Omental fat pad (tissue), 4 donors: ENCODE data around the gene FCRLA. TPM values are rescaled to one million over a fixed set of nuclear protein-coding genes. Genes with fewer than 3 reads are reported as not detected.
"Not testable (repeated sequence)": the region's sequence is repeated elsewhere in the genome, so short reads cannot be mapped to it uniquely, and the experiment has no call there.

Experiments
- ATAC-seq: fragments of 150-250 bp; one replicate; pipeline ENCODE4 v1.9.1; 2016; ENCODE audit warnings: mild to moderate bottlenecking, moderate library complexity; ENCODE audit not compliant: low FRiP score
- DNase-seq: peaks from one replicate; pipeline ENCODE4 v3.0.0-alpha.2; 2019; ENCODE audit warnings: low spot score
- total RNA-seq, 4 donors: library from RNA; depleted of rRNA; stranded (reverse); fragments of >200 nt; gene quantifications; one replicate each; pipeline ENCODE4 v1.1.0, GENCODE V29; 2016
- TF ChIP-seq, protein P1 (sequence below), 3 donors: fragments of 450-650 bp; IDR thresholded peaks; one replicate each; pipeline ENCODE4 v1.5.1; 2016 to 2017; ENCODE audit warnings: antibody characterized with exemption in 3 of 3, mild to moderate bottlenecking in 3 of 3, moderate library complexity in 2 of 3

The FCRLA gene
- total RNA-seq, 4 donors from 2014 or later = 0.48 to 0.84 TPM; not detected in 2

DNA sequence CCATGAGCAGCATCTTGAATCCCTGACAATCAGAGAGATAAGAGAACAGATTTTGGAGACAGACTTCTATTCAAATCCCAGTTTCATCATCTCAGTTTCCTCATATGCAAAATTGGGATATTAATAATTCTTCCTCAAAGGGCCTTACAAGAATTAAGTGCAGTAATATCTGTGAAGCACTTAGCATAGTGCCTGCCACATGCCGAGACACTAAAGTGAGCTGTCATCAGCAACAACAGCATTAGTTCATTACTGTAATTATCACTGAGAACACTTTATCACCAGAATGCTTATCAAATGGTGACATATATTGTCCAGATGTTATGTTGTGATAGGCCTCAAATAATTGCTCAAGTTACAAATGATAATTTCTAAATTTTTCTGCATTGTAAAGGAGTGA is 13.4 kb downstream of the FCRLA start:
- TF ChIP-seq, protein P1, sequence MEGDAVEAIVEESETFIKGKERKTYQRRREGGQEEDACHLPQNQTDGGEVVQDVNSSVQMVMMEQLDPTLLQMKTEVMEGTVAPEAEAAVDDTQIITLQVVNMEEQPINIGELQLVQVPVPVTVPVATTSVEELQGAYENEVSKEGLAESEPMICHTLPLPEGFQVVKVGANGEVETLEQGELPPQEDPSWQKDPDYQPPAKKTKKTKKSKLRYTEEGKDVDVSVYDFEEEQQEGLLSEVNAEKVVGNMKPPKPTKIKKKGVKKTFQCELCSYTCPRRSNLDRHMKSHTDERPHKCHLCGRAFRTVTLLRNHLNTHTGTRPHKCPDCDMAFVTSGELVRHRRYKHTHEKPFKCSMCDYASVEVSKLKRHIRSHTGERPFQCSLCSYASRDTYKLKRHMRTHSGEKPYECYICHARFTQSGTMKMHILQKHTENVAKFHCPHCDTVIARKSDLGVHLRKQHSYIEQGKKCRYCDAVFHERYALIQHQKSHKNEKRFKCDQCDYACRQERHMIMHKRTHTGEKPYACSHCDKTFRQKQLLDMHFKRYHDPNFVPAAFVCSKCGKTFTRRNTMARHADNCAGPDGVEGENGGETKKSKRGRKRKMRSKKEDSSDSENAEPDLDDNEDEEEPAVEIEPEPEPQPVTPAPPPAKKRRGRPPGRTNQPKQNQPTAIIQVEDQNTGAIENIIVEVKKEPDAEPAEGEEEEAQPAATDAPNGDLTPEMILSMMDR (IDR thresholded peaks at IDR 0.05) = no peak
- no peak for DNase-seq
- ATAC-seq = no peak

GRCh38 chr1:161720956-161721737 is 14.1 kb downstream of the FCRLA start, which contains the start of gene FCRLB:
Gene FCRLB (plus strand): TSS chr1:161721544. CDS start chr1:161722673, 1,129 bp downstream.
- TF ChIP-seq, protein P1 (IDR thresholded peaks at IDR 0.05) = no peak
- DNase-seq (no peak), ATAC-seq (no peak)

GRCh38 chr1:161721738-161722343 is 14.8 kb downstream of the FCRLA start:
- DNase-seq (no peak), ATAC-seq (no peak)
- TF ChIP-seq, protein P1 (IDR thresholded peaks at IDR 0.05) = no peak

- TF ChIP-seq, protein P1 (IDR thresholded peaks at IDR 0.05) = no peak
Measured at GRCh38 chr1:161722406-161722805, 15.4 kb downstream of the FCRLA start.

DNA sequence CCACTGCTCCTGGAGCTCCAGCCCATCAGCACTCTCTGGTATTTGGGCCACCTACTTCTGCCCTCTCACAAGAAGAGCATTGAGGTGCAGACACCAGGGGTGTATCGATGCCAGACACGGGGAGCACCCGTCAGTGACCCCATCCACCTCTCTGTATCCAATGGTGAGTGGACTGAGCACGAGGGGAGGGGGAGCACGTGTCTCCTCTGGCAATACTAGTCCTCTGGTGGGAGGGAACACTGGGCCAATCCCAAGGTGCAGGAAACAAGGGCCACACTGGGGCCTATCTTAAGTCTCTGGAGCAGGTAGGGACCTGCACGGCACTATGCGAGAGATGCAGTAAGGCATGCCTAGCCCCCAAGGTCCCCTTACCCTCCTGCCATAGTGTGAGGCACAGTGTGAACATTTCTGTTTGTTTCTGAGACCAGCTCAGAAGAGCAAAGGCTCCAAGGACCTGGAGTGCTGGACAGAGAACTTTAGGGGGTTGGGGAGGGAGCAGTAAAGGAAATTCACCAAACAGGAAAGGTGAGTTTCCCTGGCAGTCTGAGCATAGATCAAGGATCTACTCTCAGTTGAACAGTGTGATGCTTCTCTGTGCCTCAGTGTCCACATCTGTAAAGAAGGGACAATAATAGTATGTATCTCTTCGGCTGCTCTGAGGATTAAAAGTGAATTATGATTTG is 16.6 kb downstream of the FCRLA start:
- TF ChIP-seq, protein P1 (IDR thresholded peaks at IDR 0.05) = no peak
- DNase-seq (no peak), ATAC-seq (no peak)

More at GRCh38 chr1:161722406-161722805, 15.4 kb downstream of the FCRLA start:
- DNase-seq = no peak
- no peak for ATAC-seq

GRCh38 chr1:161725258-161725907 is 18.4 kb downstream of the FCRLA start:
- DNase-seq, ATAC-seq: not testable (repeated sequence)
